ENCODE measurements around the gene SYNJ2BP. TPM values are rescaled to one million over a fixed set of nuclear protein-coding genes. Genes with fewer than 3 reads are reported as not detected.

Gene SYNJ2BP
- total RNA-seq, 1 donor = 25.0 TPM

- DNase-seq (ENCODE audit: low read depth) = no peak
- H3K4me3 ChIP-seq (ENCODE audit: low read depth, low read length) = no peak overlapping the region
- no peak for TF ChIP-seq CTCF (IDR thresholded peaks at IDR 0.05; ENCODE audit: insufficient read depth, low read length)
Observed at GRCh38 chr14:70401643-70402042, 15.2 kb downstream of the SYNJ2BP start.

- TF ChIP-seq CTCF (IDR thresholded peaks at IDR 0.05; ENCODE audit: insufficient read depth, low read length) = no peak
- no peak overlapping the region for H3K4me3 ChIP-seq (ENCODE audit: low read depth, low read length)
- no peak for DNase-seq (ENCODE audit: low read depth)
Observed at GRCh38 chr14:70398706-70399431, 18.0 kb downstream of the SYNJ2BP start.

- DNase-seq (ENCODE audit: low read depth) = no peak
- no peak for TF ChIP-seq CTCF (IDR thresholded peaks at IDR 0.05; ENCODE audit: insufficient read depth, low read length)
- no peak overlapping the region for H3K4me3 ChIP-seq (ENCODE audit: low read depth, low read length)
Observed at GRCh38 chr14:70398280-70398679, 18.6 kb downstream of the SYNJ2BP start.

- no peak for TF ChIP-seq CTCF (IDR thresholded peaks at IDR 0.05; ENCODE audit: insufficient read depth, low read length)
- no peak for DNase-seq (ENCODE audit: low read depth)
Observed at GRCh38 chr14:70397746-70398145, 19.1 kb downstream of the SYNJ2BP start.

GRCh38 chr14:70394674-70395306 is 22.1 kb downstream of the SYNJ2BP start:
- TF ChIP-seq CTCF (IDR thresholded peaks at IDR 0.05; ENCODE audit: insufficient read depth, low read length) = no peak
- H3K4me3 ChIP-seq (ENCODE audit: low read depth, low read length) = no peak overlapping the region
- no peak for DNase-seq (ENCODE audit: low read depth)

More at GRCh38 chr14:70397746-70398145, 19.1 kb downstream of the SYNJ2BP start:
- H3K4me3 ChIP-seq (ENCODE audit: low read depth, low read length) = no peak overlapping the region

- no peak for DNase-seq (ENCODE audit: low read depth)
- no peak for TF ChIP-seq CTCF (IDR thresholded peaks at IDR 0.05; ENCODE audit: insufficient read depth, low read length)
- no peak overlapping the region for H3K4me3 ChIP-seq (ENCODE audit: low read depth, low read length)
Observed at GRCh38 chr14:70392676-70393075, 24.2 kb downstream of the SYNJ2BP start.
